ENCODE data around the gene LILRB2.

The LILRB2 gene

GRCh38 chr19:54271106-54271505, 9.8 kb downstream of the LILRB2 start:
- Histone ChIP-seq H3K4me3 (ENCODE audit: low read depth, low read length, poor library complexity, severe bottlenecking) (no peak overlapping the region), H2AFZ (ENCODE audit: low read length) (no peak overlapping the region), H3K9me2 (ENCODE audit: low read depth, low read length) (no peaks in the 10 kb centered on the region), H3K79me2 (ENCODE audit: insufficient read depth, low read length) (no peaks in the 10 kb centered on the region), H4K20me1 (ENCODE audit: insufficient read depth, low read length) (no peaks in the 10 kb centered on the region), H3K9ac (ENCODE audit: low read length) (no peak overlapping the region), H3K27ac (ENCODE audit: low read depth, low read length, poor library complexity, severe bottlenecking) (no peak overlapping the region), H3K4me2 (ENCODE audit: low read length) (no peak overlapping the region), H3F3A (ENCODE audit: insufficient read depth, low read length) (no peaks in the 10 kb centered on the region), H3K4me1 (ENCODE audit: insufficient read depth, low read length, severe bottlenecking) (no peaks in the 10 kb centered on the region), H3K9me3 (ENCODE audit: low read length) (no peaks in the 10 kb centered on the region), H3K36me3 (ENCODE audit: insufficient read depth, low read length) (no peaks in the 10 kb centered on the region), H3K27me3 (ENCODE audit: insufficient read depth, low read length) (no peaks in the 10 kb centered on the region; the same call in 1 of the 2 replicates)
- TF ChIP-seq CTCF (IDR thresholded peaks at IDR 0.05; ENCODE audit: low read length): no peak
- TF ChIP-seq EZH2 (IDR thresholded peaks at IDR 0.05; ENCODE audit: borderline replicate concordance, low read length): no peak

- H3K4me3 ChIP-seq (ENCODE audit: low read depth, low read length, poor library complexity, severe bottlenecking): no peak overlapping the region
- no peaks in the 10 kb centered on the region for H3K9me3 ChIP-seq (ENCODE audit: low read length)
- no peaks in the 10 kb centered on the region for H3F3A ChIP-seq (ENCODE audit: insufficient read depth, low read length)
- no peaks in the 10 kb centered on the region for H3K9me2 ChIP-seq (ENCODE audit: low read depth, low read length)
- no peaks in the 10 kb centered on the region for H3K36me3 ChIP-seq (ENCODE audit: insufficient read depth, low read length)
- H3K79me2 ChIP-seq (ENCODE audit: insufficient read depth, low read length): no peaks in the 10 kb centered on the region
- H3K27me3 ChIP-seq (ENCODE audit: insufficient read depth, low read length): no peaks in the 10 kb centered on the region; the same call in 1 of the 2 replicates
- TF ChIP-seq EZH2 (IDR thresholded peaks at IDR 0.05; ENCODE audit: borderline replicate concordance, low read length) (no peak), CTCF (IDR thresholded peaks at IDR 0.05; ENCODE audit: low read length) (no peak)
- H3K4me2 ChIP-seq (ENCODE audit: low read length): no peak overlapping the region
- no peaks in the 10 kb centered on the region for H4K20me1 ChIP-seq (ENCODE audit: insufficient read depth, low read length)
- H2AFZ ChIP-seq (ENCODE audit: low read length): no peak overlapping the region
- H3K27ac ChIP-seq (ENCODE audit: low read depth, low read length, poor library complexity, severe bottlenecking): no peak overlapping the region
- H3K4me1 ChIP-seq (ENCODE audit: insufficient read depth, low read length, severe bottlenecking): no peaks in the 10 kb centered on the region
- no peak overlapping the region for H3K9ac ChIP-seq (ENCODE audit: low read length)
These were observed 12.0 kb downstream of the LILRB2 start for GRCh38 chr19:54268936-54269335.

- Histone ChIP-seq H3K27ac (ENCODE audit: low read depth, low read length, poor library complexity, severe bottlenecking) (no peak overlapping the region), H3K4me3 (ENCODE audit: low read depth, low read length, poor library complexity, severe bottlenecking) (no peak overlapping the region), H3K9ac (ENCODE audit: low read length) (no peak overlapping the region), H4K20me1 (ENCODE audit: insufficient read depth, low read length) (no peaks in the 10 kb centered on the region), H3K79me2 (ENCODE audit: insufficient read depth, low read length) (no peaks in the 10 kb centered on the region), H3K9me3 (ENCODE audit: low read length) (no peaks in the 10 kb centered on the region), H2AFZ (ENCODE audit: low read length) (no peak overlapping the region), H3K27me3 (ENCODE audit: insufficient read depth, low read length) (no peaks in the 10 kb centered on the region), H3K4me2 (ENCODE audit: low read length) (no peak overlapping the region), H3K36me3 (ENCODE audit: insufficient read depth, low read length) (no peaks in the 10 kb centered on the region), H3K9me2 (ENCODE audit: low read depth, low read length) (no peaks in the 10 kb centered on the region), H3F3A (ENCODE audit: insufficient read depth, low read length) (no peaks in the 10 kb centered on the region), H3K4me1 (ENCODE audit: insufficient read depth, low read length, severe bottlenecking) (no peaks in the 10 kb centered on the region)
- TF ChIP-seq CTCF (IDR thresholded peaks at IDR 0.05; ENCODE audit: low read length): peak; percentile 79
- no peak for TF ChIP-seq EZH2 (IDR thresholded peaks at IDR 0.05; ENCODE audit: borderline replicate concordance, low read length)
These were observed 14.8 kb downstream of the LILRB2 start for GRCh38 chr19:54266133-54266532.

Measured in OCI-LY1 (cell line).